Superior temporal gyrus (tissue), 1 donor: ENCODE measurements around the gene ST6GAL1.
"Not testable (repeated sequence)": the region's sequence is repeated elsewhere in the genome, so short reads cannot be mapped to it uniquely, and the experiment has no call there.

ENCODE experiments used
- DNase-seq: peaks from one replicate; pipeline ENCODE4 v3.0.0-alpha.2; 2016; ENCODE audit errors: extremely low spot score

Gene ST6GAL1

GRCh38 chr3:187020376-187020775 is 90.0 kb downstream of the ST6GAL1 start:
- DNase-seq: no peak

- DNase-seq: no peak
These were observed 91.5 kb downstream of the ST6GAL1 start for GRCh38 chr3:187021748-187022402.

- DNase-seq: no peak
These were observed 92.2 kb downstream of the ST6GAL1 start for GRCh38 chr3:187022403-187023029.

- DNase-seq: not testable (repeated sequence)
These were observed 93.0 kb downstream of the ST6GAL1 start for GRCh38 chr3:187023340-187023739.

- DNase-seq: no peak
These were observed 94.4 kb downstream of the ST6GAL1 start for GRCh38 chr3:187024536-187025226.

- no peak for DNase-seq
These were observed 94.9 kb downstream of the ST6GAL1 start for GRCh38 chr3:187025254-187025655.

GRCh38 chr3:187025656-187026316 is 95.5 kb downstream of the ST6GAL1 start:
- no peak for DNase-seq

- DNase-seq: no peak
These were observed 96.0 kb downstream of the ST6GAL1 start for GRCh38 chr3:187026317-187026670.

- no peak for DNase-seq
These were observed 97.4 kb downstream of the ST6GAL1 start for GRCh38 chr3:187027531-187028278.

GRCh38 chr3:187031934-187032333 is 101.6 kb downstream of the ST6GAL1 start:
- no peak for DNase-seq

- DNase-seq: no peak
These were observed 106.1 kb downstream of the ST6GAL1 start for GRCh38 chr3:187036394-187036793.

GRCh38 chr3:187039100-187039722 is 108.9 kb downstream of the ST6GAL1 start:
- DNase-seq: no peak

GRCh38 chr3:187039723-187040414 is 109.5 kb downstream of the ST6GAL1 start:
- no peak for DNase-seq

- no peak for DNase-seq
These were observed 110.4 kb downstream of the ST6GAL1 start for GRCh38 chr3:187040516-187041361.

- DNase-seq: no peak
These were observed 111.3 kb downstream of the ST6GAL1 start for GRCh38 chr3:187041362-187042307.

GRCh38 chr3:187042346-187042745 is 112.0 kb downstream of the ST6GAL1 start:
- no peak for DNase-seq

GRCh38 chr3:187042874-187043458 is 112.6 kb downstream of the ST6GAL1 start:
- no peak for DNase-seq

- no peak for DNase-seq
These were observed 113.9 kb downstream of the ST6GAL1 start for GRCh38 chr3:187044206-187044605.
